K562 (cell line): ENCODE measurements around the gene NTN4. TPM values are rescaled to one million over a fixed set of nuclear protein-coding genes. Genes with fewer than 3 reads are reported as not detected.

ENCODE experiments used
- ATAC-seq: fragments of 200-7000 bp; cut with Tn5 transposase; 3 replicates; pipeline ENCODE4 v1.9.1; 2020; ENCODE audit warnings: moderate library complexity
- BruUV-seq: library from RNA; stranded (reverse); fragments of 400-500 nt; replicated peaks from 2 replicates; lab custom pipeline; 2021; lab: Mats Ljungman, UMichigan
- CTCF ChIA-PET: fragments of 300-600 bp; formaldehyde crosslinking; extraction: SDS; loops from one replicate; lab custom pipeline; 2021; ENCODE audit warnings: low intra/inter-chr PET ratio; lab: Yijun Ruan, JAX
- POLR2A ChIA-PET: fragments of 300-600, 350-650 bp; sonication (Branson Sonifier 250); formaldehyde crosslinking; extraction: SDS; loops from one replicate; lab custom pipeline; 2021; ENCODE audit warnings: antibody characterized with exemption, inconsistent platforms; lab: Yijun Ruan, JAX
- DNase-seq, 4 experiments: peaks; one replicate each; pipeline versions ENCODE4 v3.0.0 to v3.0.0-alpha.2; 2011 to 2018; ENCODE audit warnings: low spot score in 3 of 4, mixed read lengths in 3 of 4; ENCODE audit errors: extremely low read depth in 1 of 4
- FAIRE-seq: peaks from 2 replicates; lab custom pipeline; 2011; peaks lifted over from hg19 to GRCh38; lab: Jason Lieb, UNC
- H2AFZ ChIP-seq: 2 replicates; pipeline ENCODE4 v1.6.0; 2011; ENCODE audit warnings: low read depth, low read length, control low read depth, inconsistent platforms
- H3K27ac ChIP-seq: fragments of 200-600 bp; 3 replicates; pipeline ENCODE4 v1.8.0; 2011; ENCODE audit warnings: low read depth, mild to moderate bottlenecking, control low read depth, inconsistent platforms, low read length, moderate library complexity, mixed read lengths; ENCODE audit errors: extremely low read depth
- H3K27me3 ChIP-seq, 2 experiments: fragments of 300-600 bp in 1 of 2; 2 replicates in 1 of 2; 3 replicates in 1 of 2; pipeline versions ENCODE4 v1.6.0 to v1.8.0; 2011; ENCODE audit warnings: inconsistent platforms in 2 of 2, low read length in 2 of 2, mild to moderate bottlenecking in 1 of 2, mixed read lengths in 1 of 2, moderate library complexity in 1 of 2; ENCODE audit not compliant: control insufficient read depth in 2 of 2, insufficient read depth in 2 of 2
- H3K36me3 ChIP-seq: fragments of 300-600 bp; 3 replicates; pipeline ENCODE4 v1.8.0; 2011; ENCODE audit warnings: mild to moderate bottlenecking, low read length, inconsistent platforms; ENCODE audit not compliant: control insufficient read depth, insufficient read depth
- H3K4me1 ChIP-seq, 2 experiments: fragments of 200-600 bp in 1 of 2; replicated peaks in 1 of 2; 2 replicates in 1 of 2; 3 replicates in 1 of 2; pipeline versions ENCODE4 v1.5.1 to v1.8.0; 2011; ENCODE audit warnings: inconsistent platforms in 2 of 2, low read length in 2 of 2, mild to moderate bottlenecking in 1 of 2, mixed read lengths in 1 of 2, moderate library complexity in 1 of 2; ENCODE audit not compliant: control insufficient read depth in 2 of 2, insufficient read depth in 2 of 2
- H3K4me2 ChIP-seq: 2 replicates; pipeline ENCODE4 v1.6.1; 2011; ENCODE audit warnings: low read length, control low read depth, inconsistent platforms, mixed read lengths; ENCODE audit not compliant: insufficient read depth
- H3K4me3 ChIP-seq: fragments of 200-600 bp; sonication (generic), shearing (Covaris generic); 2 replicates; pipeline ENCODE4 v1.5.1; 2016; ENCODE audit warnings: control low read depth, inconsistent platforms
- H3K79me2 ChIP-seq: fragments of 200-600 bp; 3 replicates; pipeline ENCODE4 v1.8.0; 2011; ENCODE audit warnings: low read length, inconsistent platforms; ENCODE audit not compliant: control insufficient read depth, insufficient read depth
- H3K9ac ChIP-seq, 2 experiments: 2 replicates each; pipeline versions ENCODE4 v1.6.0 to v1.6.1; 2011; ENCODE audit warnings: low read depth in 2 of 2, low read length in 2 of 2, control low read depth in 1 of 2, inconsistent platforms in 1 of 2, mild to moderate bottlenecking in 1 of 2, mixed read lengths in 1 of 2; ENCODE audit not compliant: insufficient read depth in 1 of 2
- H3K9me1 ChIP-seq: one replicate; pipeline ENCODE4 v1.6.0; 2011; ENCODE audit warnings: inconsistent platforms, mild to moderate bottlenecking, low read length, moderate library complexity; ENCODE audit not compliant: control insufficient read depth, insufficient read depth
- H3K9me3 ChIP-seq: replicated peaks from 2 replicates; pipeline ENCODE4 v1.5.1; 2011; ENCODE audit warnings: low read depth, low read length, inconsistent platforms; ENCODE audit not compliant: control insufficient read depth, insufficient read depth
- H4K20me1 ChIP-seq: replicated peaks from 2 replicates; pipeline ENCODE4 v1.6.1; 2011; ENCODE audit warnings: low read length, inconsistent platforms, mixed read lengths; ENCODE audit not compliant: control insufficient read depth, insufficient read depth
- ELK3 ChIP-seq: fragments of 450-650 bp; formaldehyde crosslinking; IDR thresholded peaks from 2 replicates; pipeline ENCODE4 v1.4.0; 2020; ENCODE audit warnings: mild to moderate bottlenecking
- IFI16 ChIP-seq: fragments of 250-450 bp; sonication (Bioruptor Pico); IDR thresholded peaks from 2 replicates; pipeline ENCODE4 v2.1.2; 2022; ENCODE audit warnings: mild to moderate bottlenecking, inconsistent platforms
- MBD2 ChIP-seq: sonication (generic); IDR thresholded peaks from 2 replicates; pipeline ENCODE4 v1.6.1; 2016; ENCODE audit warnings: low read depth, borderline replicate concordance
- PYGO2 ChIP-seq: fragments of 450-650 bp; IDR thresholded peaks from 2 replicates; pipeline ENCODE4 v1.6.1; 2016; ENCODE audit warnings: mild to moderate bottlenecking, missing genetic modification characterization, moderate library complexity, missing compliant biosample characterization
- WHSC1 ChIP-seq: IDR thresholded peaks from one replicate; pipeline ENCODE4 v1.6.1; 2012; ENCODE audit warnings: low read length, control low read depth, inconsistent platforms
- ZNF740 ChIP-seq, 3 experiments: fragments of 200-800 bp in 1 of 3; sonication (Bioruptor generic) in 1 of 3; sonication (generic) in 1 of 3; formaldehyde crosslinking in 1 of 3; IDR thresholded peaks; 2 replicates each; pipeline versions ENCODE4 v1.6.1 to v1.8.0; 2016 to 2022; ENCODE audit warnings: mild to moderate bottlenecking in 2 of 3, missing compliant biosample characterization in 2 of 3, missing genetic modification characterization in 2 of 3, missing genetic modification reagents in 1 of 3
- ZNF79 ChIP-seq: fragments of 250-450 bp; sonication (Bioruptor Pico); IDR thresholded peaks from 2 replicates; pipeline ENCODE4 v1.4.0; 2020; ENCODE audit warnings: low read depth, mild to moderate bottlenecking, moderate library complexity
- WGBS: fragments of 100-300 bp; shearing (Covaris generic); methylation state at CpG from one replicate; pipeline ENCODE4 v1.1.6; 2016; ENCODE audit warnings: low coverage, mixed read lengths; ENCODE audit not compliant: insufficient coverage; ENCODE audit errors: missing lambda C conversion rate; 5-methylcytosine and 5-hydroxymethylcytosine counted together
- in situ Hi-C: fragments of 300-500 bp; cut with MboI; formaldehyde crosslinking; loops from 4 replicates; pipeline ENCODE4 v1.15.0; 2018; ENCODE audit warnings: inconsistent platforms, mixed read lengths
- intact Hi-C: fragments of 100-400 bp; cut with micrococcal nuclease; formaldehyde crosslinking; loops from 2 replicates; pipeline ENCODE4 v1.14.2; 2022
- polyA plus RNA-seq, 8 experiments: library from polyadenylated mRNA; depleted of rRNA in 4 of 8; stranded (reverse) in 5 of 8; unstranded in 3 of 8; fragments of >200 nt; fragmentation: Nextera tagmentation in 2 of 8; fragmentation: Illumina TruSeq in 1 of 8; extraction: Ambion mirVana in 2 of 8; extraction: Trizol in 1 of 8; gene quantifications; 2 replicates each; pipeline versions ENCODE4 v1.2.1 to v1.2.3, GENCODE V29; 2011 to 2014; ENCODE audit warnings: inconsistent platforms in 1 of 8, missing spikeins in 1 of 8
- total RNA-seq, 7 experiments: library from RNA; depleted of rRNA in 6 of 7; stranded (reverse); fragments of >200 nt in 6 of 7; fragmentation: Illumina TruSeq in 2 of 7; extraction: Trizol in 2 of 7; gene quantifications; 2 replicates each; pipeline versions ENCODE4 v1.2.1 to v1.2.3, GENCODE V29; 2011 to 2021; ENCODE audit warnings: low replicate concordance in 1 of 7
- TF ChIP-seq, protein P1 (sequence below): IDR thresholded peaks from 2 replicates; pipeline ENCODE4 v1.6.1; 2011; ENCODE audit not compliant: insufficient read length; ENCODE audit errors: extremely low read depth

NTN4 gene
- total and polyA plus RNA-seq, 9 of the 15 experiments (the other 6 are each of a cell fraction or from before 2014, with no cell fraction given), result 0.13 TPM; not detected in 8

GRCh38 chr12:95723693-95724384 is 66.7 kb downstream of the NTN4 start:
- in situ Hi-C loops, result no loop called here
- Histone ChIP-seq H3K9me3 (no peaks in the 10 kb centered on the region), H3K4me2 (no peak overlapping the region), H3K79me2 (no peaks in the 10 kb centered on the region), H3K27me3 (no peaks in the 10 kb centered on the region; a peak in 2 of 5 replicates), H3K4me1 (no peaks in the 10 kb centered on the region), H3K4me3 (no peak overlapping the region), H3K36me3 (no peaks in the 10 kb centered on the region), H3K27ac (no peak overlapping the region), H2AFZ (no peak overlapping the region), H3K9ac (no peak overlapping the region), H4K20me1 (no peaks in the 10 kb centered on the region), H3K9me1 (no peaks in the 10 kb centered on the region)
- WGBS, result 0% methylated on average over 4 of the region's 4 CpGs
- BruUV-seq, result no TSS peak
- TF ChIP-seq ZNF79 (CRISPR knock-in tag), result no peak
- TF ChIP-seq MBD2, result no peak
- TF ChIP-seq PYGO2 (tag), result no peak
- TF ChIP-seq IFI16 (CRISPR knock-in tag), result no peak
- TF ChIP-seq, protein P1, sequence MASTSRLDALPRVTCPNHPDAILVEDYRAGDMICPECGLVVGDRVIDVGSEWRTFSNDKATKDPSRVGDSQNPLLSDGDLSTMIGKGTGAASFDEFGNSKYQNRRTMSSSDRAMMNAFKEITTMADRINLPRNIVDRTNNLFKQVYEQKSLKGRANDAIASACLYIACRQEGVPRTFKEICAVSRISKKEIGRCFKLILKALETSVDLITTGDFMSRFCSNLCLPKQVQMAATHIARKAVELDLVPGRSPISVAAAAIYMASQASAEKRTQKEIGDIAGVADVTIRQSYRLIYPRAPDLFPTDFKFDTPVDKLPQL, result no peak
- no peak for TF ChIP-seq ELK3 (CRISPR knock-in tag)
- no peak for TF ChIP-seq ZNF740 (CRISPR knock-in tag; IDR thresholded peaks at IDR 0.05)
- no peak for TF ChIP-seq ZNF740 (tag; IDR thresholded peaks at IDR 0.05)
- no peak for TF ChIP-seq WHSC1
- CTCF ChIA-PET, result no interaction called here
- intact Hi-C loops, result no loop called here
- FAIRE-seq, result no peak
- no peak for ATAC-seq
- no peak for DNase-seq
- POLR2A ChIA-PET, result interaction anchor here (0.9 kb wide), 1 partner anchor 9 kb away, joined by 4 read pairs; no protein-coding TSS in a partner anchor
